GM12878 (cell line): ENCODE measurements around the gene ASNSD1. TPM values are rescaled to one million over a fixed set of nuclear protein-coding genes. Genes with fewer than 3 reads are reported as not detected.

ENCODE experiments used
- ATAC-seq: fragments of 200-7000 bp; cut with Tn5 transposase; 3 replicates; pipeline ENCODE4 v1.9.1; 2020; ENCODE audit warnings: mild to moderate bottlenecking, moderate library complexity
- BruUV-seq: library from RNA; stranded (reverse); fragments of 400-500 nt; replicated peaks from 2 replicates; lab custom pipeline; 2021; lab: Mats Ljungman, UMichigan
- CTCF ChIA-PET: fragments of 300-600 bp; sonication (Branson Sonifier 250); formaldehyde crosslinking; extraction: SDS; loops from one replicate; lab custom pipeline; 2021; ENCODE audit warnings: inconsistent platforms; lab: Yijun Ruan, JAX
- POLR2A ChIA-PET: fragments of 350-600 bp; formaldehyde crosslinking; extraction: SDS; loops from one replicate; lab custom pipeline; 2021; ENCODE audit warnings: inconsistent platforms; lab: Charles Lee
- RAD21 ChIA-PET: fragments of 300-600 bp; sonication (Branson Sonifier 250); formaldehyde crosslinking; loops from one replicate; lab custom pipeline; 2023; ENCODE audit warnings: antibody characterized with exemption; ENCODE audit not compliant: unreplicated experiment; lab: Charles Lee
- SMC1A ChIA-PET: fragments of 300-600 bp; sonication (Branson Sonifier 250); formaldehyde crosslinking; loops from one replicate; lab custom pipeline; 2023; ENCODE audit not compliant: unreplicated experiment, uncharacterized antibody; lab: Charles Lee
- DNase-seq: peaks from one replicate; pipeline ENCODE4 v3.0.0-alpha.2; 2011; ENCODE audit warnings: low read depth, low spot score
- FAIRE-seq: peaks from 3 replicates; lab custom pipeline; 2011; peaks lifted over from hg19 to GRCh38; lab: Jason Lieb, UNC
- H2AFZ ChIP-seq: 2 replicates; pipeline ENCODE4 v1.6.0; 2011; ENCODE audit warnings: low read depth, low read length, control low read depth; ENCODE audit not compliant: control insufficient read depth
- H3K27ac ChIP-seq: 2 replicates; pipeline ENCODE4 v1.5.1; 2011; ENCODE audit warnings: control low read depth; ENCODE audit not compliant: control insufficient read depth, insufficient read depth
- H3K27me3 ChIP-seq, 2 experiments: replicated peaks in 1 of 2; 2 replicates each; pipeline versions ENCODE4 v1.6.0 to v1.6.1; 2011; ENCODE audit warnings: low read length in 1 of 2; ENCODE audit not compliant: control insufficient read depth in 2 of 2, insufficient read depth in 2 of 2
- H3K36me3 ChIP-seq, 2 experiments: 2 replicates each; pipeline ENCODE4 v1.5.1; 2011; ENCODE audit warnings: low read length in 1 of 2; ENCODE audit not compliant: control insufficient read depth in 2 of 2, insufficient read depth in 2 of 2
- H3K4me1 ChIP-seq: 2 replicates; pipeline ENCODE4 v1.6.1; 2011; ENCODE audit warnings: mild to moderate bottlenecking, low read length, moderate library complexity, mixed read lengths; ENCODE audit not compliant: control insufficient read depth, insufficient read depth
- H3K4me2 ChIP-seq: 2 replicates; pipeline ENCODE4 v1.6.0; 2011; ENCODE audit warnings: control low read depth; ENCODE audit not compliant: control insufficient read depth, insufficient read depth
- H3K4me3 ChIP-seq: fragments of 200-600 bp; sonication (generic); 2 replicates; pipeline ENCODE4 v1.5.1; 2016
- H3K79me2 ChIP-seq: 2 replicates; pipeline ENCODE4 v1.6.0; 2011; ENCODE audit warnings: low read length; ENCODE audit not compliant: control insufficient read depth, insufficient read depth
- H3K9ac ChIP-seq: 2 replicates; pipeline ENCODE4 v1.8.0; 2011; ENCODE audit warnings: low read length, control low read depth, mixed read lengths; ENCODE audit not compliant: control insufficient read depth, insufficient read depth
- H3K9me3 ChIP-seq: replicated peaks from 3 replicates; pipeline ENCODE4 v1.5.1; 2011; ENCODE audit warnings: mild to moderate bottlenecking, low read length; ENCODE audit not compliant: control insufficient read depth, insufficient read depth
- H4K20me1 ChIP-seq: 2 replicates; pipeline ENCODE4 v1.6.0; 2011; ENCODE audit not compliant: control insufficient read depth, insufficient read depth
- BMI1 ChIP-seq: fragments of 450-650 bp; IDR thresholded peaks from 2 replicates; pipeline ENCODE4 v1.6.1; 2016; ENCODE audit warnings: mild to moderate bottlenecking, moderate library complexity, borderline replicate concordance
- HDAC6 ChIP-seq: fragments of 200-600 bp; sonication (generic); IDR thresholded peaks from one replicate; pipeline ENCODE4 v1.8.0; 2017; ENCODE audit warnings: antibody characterized with exemption; ENCODE audit not compliant: unreplicated experiment
- IRF4 ChIP-seq: IDR thresholded peaks from 2 replicates; pipeline ENCODE4 v1.6.1; 2011; ENCODE audit warnings: low read depth, low read length
- JUNB ChIP-seq: IDR thresholded peaks from 2 replicates; pipeline ENCODE4 v1.6.1; 2016; ENCODE audit warnings: antibody characterized with exemption, mild to moderate bottlenecking
- RUNX3 ChIP-seq: IDR thresholded peaks from 2 replicates; pipeline ENCODE4 v1.6.1; 2012; ENCODE audit warnings: low read length, inconsistent platforms
- SMC3 ChIP-seq: IDR thresholded peaks from 2 replicates; pipeline ENCODE4 v1.6.1; 2011; ENCODE audit warnings: low read length, improper control_type of control experiment, borderline replicate concordance
- SREBF2 ChIP-seq: IDR thresholded peaks from 2 replicates; pipeline ENCODE4 v1.6.1; 2012; ENCODE audit warnings: mild to moderate bottlenecking, low read length
- TCF3 ChIP-seq: IDR thresholded peaks from 2 replicates; pipeline ENCODE4 v1.6.1; 2012; ENCODE audit warnings: low read depth, mild to moderate bottlenecking, low read length, borderline replicate concordance; ENCODE audit not compliant: insufficient read depth
- WGBS: methylation state at CpG from one replicate; pipeline ENCODE4 v1.1.6; 2016; ENCODE audit warnings: low lambda C conversion rate; ENCODE audit not compliant: insufficient replicate concordance, insufficient coverage; ENCODE audit errors: missing lambda C conversion rate; 5-methylcytosine and 5-hydroxymethylcytosine counted together
- in situ Hi-C: fragments of 300-500 bp; cut with MboI; formaldehyde crosslinking; loops from 9 replicates; pipeline ENCODE4 v1.14.3; 2018; ENCODE audit warnings: mixed read lengths
- intact Hi-C: fragments of 100-400 bp; cut with micrococcal nuclease; formaldehyde crosslinking; loops from one replicate; pipeline ENCODE4 v1.14.2; 2022; ENCODE audit not compliant: unreplicated experiment
- polyA plus RNA-seq, 11 experiments: library from polyadenylated mRNA; depleted of rRNA in 4 of 11; unstranded in 6 of 11; stranded (reverse) in 5 of 11; fragments of >200 nt; fragmentation: Nextera tagmentation in 4 of 11; fragmentation: Illumina TruSeq in 1 of 11; extraction: Ambion mirVana in 4 of 11; extraction: Trizol in 1 of 11; gene quantifications; 1 replicate in 1 of 11; 2 replicates in 10 of 11; pipeline versions ENCODE4 v1.2.1 to v1.2.3, GENCODE V29; 2011 to 2016; ENCODE audit warnings: inconsistent platforms in 2 of 11, missing spikeins in 2 of 11, low read depth in 1 of 11
- total RNA-seq, 4 experiments: library from RNA; depleted of rRNA in 3 of 4; stranded (reverse); fragments of >200 nt in 3 of 4; fragmentation: Illumina TruSeq in 1 of 4; extraction: Trizol in 1 of 4; gene quantifications; 2 replicates each; pipeline versions ENCODE4 v1.2.1 to v1.2.3, GENCODE V29; 2013 to 2021

Gene ASNSD1
- total and polyA plus RNA-seq, 10 of the 15 experiments (the other 5 are each of a cell fraction or from before 2014, with no cell fraction given): 39.1 to 89.8 (median 72.1) TPM

- Histone ChIP-seq H3K4me3 (no peak overlapping the region), H3K9me3 (no peaks in the 10 kb centered on the region), H3K36me3 (no peaks in the 10 kb centered on the region), H3K9ac (no peak overlapping the region), H2AFZ (no peak overlapping the region), H3K4me1 (no peaks in the 10 kb centered on the region), H3K27me3 (no peaks in the 10 kb centered on the region), H3K27ac (no peak overlapping the region), H3K79me2 (no peaks in the 10 kb centered on the region), H3K4me2 (no peak overlapping the region), H4K20me1 (no peaks in the 10 kb centered on the region)
- no peak for DNase-seq
- intact Hi-C loops: loop anchor here (5.0 kb wide), 1 partner anchor 162 kb away; no protein-coding TSS in a partner anchor
- 51% methylated on average over 10 of the region's 10 CpGs for WGBS
- ChIA-PET POLR2A (no interaction called here), RAD21 (no interaction called here), CTCF (interaction anchor here (1.1 kb wide), 1 partner anchor 44 kb away, joined by 4 read pairs; no protein-coding TSS in a partner anchor), SMC1A (interaction anchor here (1.3 to 1.7 kb wide), 4 partner anchors 11 to 166 kb away, joined by 3 to 4 read pairs (median 4); no protein-coding TSS in a partner anchor)
- ATAC-seq: no peak
- no peak for FAIRE-seq
- TF ChIP-seq SMC3 (no peak), IRF4 (no peak), BMI1 (no peak)
- BruUV-seq: no TSS peak
- in situ Hi-C loops: no loop called here
Measured at GRCh38 chr2:189629531-189630453, 31.5 kb upstream of the ASNSD1 start.

GRCh38 chr2:189631849-189632248 lies 29.4 kb upstream of the ASNSD1 start:
- Histone ChIP-seq H4K20me1 (no peaks in the 10 kb centered on the region), H3K27ac (no peak overlapping the region), H3K4me2 (no peak overlapping the region), H3K27me3 (no peaks in the 10 kb centered on the region), H3K9ac (no peak overlapping the region), H3K4me1 (no peaks in the 10 kb centered on the region), H2AFZ (no peak overlapping the region), H3K79me2 (no peaks in the 10 kb centered on the region), H3K4me3 (no peak overlapping the region), H3K36me3 (no peaks in the 10 kb centered on the region), H3K9me3 (no peaks in the 10 kb centered on the region; the same call in 2 of the 3 replicates)
- CTCF ChIA-PET: interaction anchor here (0.7 kb wide), 1 partner anchor 146 kb away, joined by 3 read pairs; no protein-coding TSS in a partner anchor
- no peak for FAIRE-seq
- no peak for TF ChIP-seq BMI1
- no peak for TF ChIP-seq RUNX3
- no peak for TF ChIP-seq JUNB
- no peak for TF ChIP-seq SREBF2
- no peak for TF ChIP-seq HDAC6
- TF ChIP-seq TCF3: no peak
- no TSS peak for BruUV-seq
- 45% methylated on average over 4 of the region's 4 CpGs for WGBS
- POLR2A ChIA-PET: interaction anchor here (0.7 kb wide), 1 partner anchor 83 kb away, joined by 3 read pairs; no protein-coding TSS in a partner anchor
- SMC1A ChIA-PET: interaction anchor here (1.6 kb wide), 1 partner anchor 168 kb away, joined by 4 read pairs; no protein-coding TSS in a partner anchor
- in situ Hi-C loops: no loop called here
- RAD21 ChIA-PET: no interaction called here
- DNase-seq: no peak
- no peak for ATAC-seq
- intact Hi-C loops: loop anchor here (5.0 kb wide), 1 partner anchor 165 kb away; no protein-coding TSS in a partner anchor
